HG02642 (cell line): ENCODE measurements around the gene BECN2.
"Not testable (repeated sequence)": the region's sequence is repeated elsewhere in the genome, so short reads cannot be mapped to it uniquely, and the experiment has no call there.

Experiments
- ATAC-seq: cut with Tn5 transposase; IDR thresholded peaks from one replicate; pipeline ENCODE4 v1.9.1; 2021; ENCODE audit warnings: mild to moderate bottlenecking; ENCODE audit not compliant: unreplicated experiment, poor library complexity

Gene BECN2

GRCh38 chr1:241972703-241973369 lies 15.3 kb downstream of the BECN2 start:
- no peak for ATAC-seq

- ATAC-seq, result no peak
These were observed 18.7 kb downstream of the BECN2 start for GRCh38 chr1:241976229-241976628.

- no peak for ATAC-seq
These were observed 21.5 kb downstream of the BECN2 start for GRCh38 chr1:241979071-241979470.

GRCh38 chr1:241979926-241980325 lies 22.4 kb downstream of the BECN2 start:
- no peak for ATAC-seq

- ATAC-seq, result no peak
These were observed 28.2 kb downstream of the BECN2 start for GRCh38 chr1:241985787-241986186.

- not testable (repeated sequence) for ATAC-seq
These were observed 30.9 kb downstream of the BECN2 start for GRCh38 chr1:241988389-241988930.

- no peak for ATAC-seq
These were observed 32.5 kb downstream of the BECN2 start for GRCh38 chr1:241990040-241990439.

GRCh38 chr1:241992734-241993133 lies 35.2 kb downstream of the BECN2 start:
- no peak for ATAC-seq

- no peak for ATAC-seq
These were observed 36.6 kb downstream of the BECN2 start for GRCh38 chr1:241994171-241994570.

- no peak for ATAC-seq
These were observed 39.9 kb downstream of the BECN2 start for GRCh38 chr1:241997401-241997998.

GRCh38 chr1:241998412-241998921 lies 40.9 kb downstream of the BECN2 start:
- ATAC-seq, result peak; percentile 74

GRCh38 chr1:241999026-241999425 lies 41.5 kb downstream of the BECN2 start, which contains the start of gene MAP1LC3C:
MAP1LC3C (minus strand) TSS chr1:241999098; CDS start chr1:241999008, 90 bp downstream.
- no peak for ATAC-seq

GRCh38 chr1:242000434-242000833 lies 42.9 kb downstream of the BECN2 start:
- ATAC-seq, result no peak

GRCh38 chr1:242002072-242002471 lies 44.5 kb downstream of the BECN2 start:
- no peak for ATAC-seq

- no peak for ATAC-seq
These were observed 44.9 kb downstream of the BECN2 start for GRCh38 chr1:242002510-242002909.

GRCh38 chr1:242004751-242005495 lies 47.4 kb downstream of the BECN2 start:
- no peak for ATAC-seq

GRCh38 chr1:242005866-242006535 lies 48.4 kb downstream of the BECN2 start:
- no peak for ATAC-seq

- no peak for ATAC-seq
These were observed 49.4 kb downstream of the BECN2 start for GRCh38 chr1:242006976-242007375.
